ENCODE data around the gene SULT2B1.

SULT2B1 gene

GRCh38 chr19:48633148-48634035 is 81.4 kb downstream of the SULT2B1 start:
- no peak for DNase-seq

DNA sequence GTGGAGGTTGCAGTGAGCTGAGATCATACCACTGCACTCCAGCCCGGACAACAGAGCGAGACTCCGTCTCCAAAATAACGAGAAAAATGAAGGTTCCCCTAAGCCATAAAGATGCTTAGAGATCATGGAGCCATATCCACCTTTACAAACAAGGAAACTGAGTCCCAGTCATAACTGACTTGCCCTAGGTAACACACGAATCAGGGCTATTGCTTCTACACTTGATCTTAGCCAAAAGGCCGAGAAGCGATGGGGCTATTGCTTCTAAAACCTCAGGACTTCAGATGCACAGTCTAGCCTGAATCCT is 82.0 kb downstream of the SULT2B1 start:
- DNase-seq, result no peak

DNA sequence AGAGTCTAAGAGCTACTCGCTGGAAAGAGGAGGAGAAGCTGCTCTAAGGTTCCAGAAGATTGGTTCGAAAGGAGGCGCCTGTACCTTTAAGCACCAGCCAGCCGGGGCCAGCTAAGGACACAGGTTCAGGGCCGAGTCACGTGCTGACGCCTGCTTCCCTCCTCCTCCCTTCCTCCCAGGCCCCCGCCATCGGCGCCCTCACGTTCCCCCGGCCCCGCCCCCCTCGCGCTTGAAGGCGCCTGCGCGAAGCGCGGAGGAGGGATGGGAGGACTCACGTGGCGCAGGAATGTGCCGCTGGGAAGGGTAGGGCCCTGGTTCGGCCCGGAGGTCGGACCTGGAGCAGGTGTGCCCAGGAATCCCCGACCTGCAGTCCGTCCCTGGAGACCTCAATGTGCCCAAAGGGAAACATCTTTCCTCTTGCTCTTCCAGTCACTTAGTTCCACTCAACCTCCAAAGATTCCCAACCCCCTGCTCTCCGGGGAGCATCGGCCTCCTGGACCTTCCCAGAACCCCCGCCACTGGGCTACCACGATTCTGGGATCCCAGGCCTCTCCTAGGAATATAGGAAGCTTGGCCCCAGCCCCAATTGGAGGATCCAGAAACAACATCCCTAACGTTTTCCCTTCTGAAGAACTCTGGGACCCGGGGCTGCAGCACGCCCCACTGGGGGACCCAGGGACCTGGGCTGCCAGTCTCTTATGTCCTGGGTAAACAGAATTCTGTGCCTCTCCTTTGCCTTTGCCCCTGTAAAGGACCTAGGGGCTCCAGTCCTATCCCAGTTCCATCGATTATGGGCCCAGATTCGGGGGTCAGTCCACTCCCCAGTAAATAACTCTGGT is 82.7 kb downstream of the SULT2B1 start:
- DNase-seq, result peak; percentile 54 to 97 (median 89)

- DNase-seq, result peak in 47 of 56 donors; percentile 9 to 81 (median 49)
These were observed 83.4 kb downstream of the SULT2B1 start for GRCh38 chr19:48635263-48635965.

GRCh38 chr19:48635966-48636858 is 84.2 kb downstream of the SULT2B1 start:
- peak in 37 of 56 donors; percentile 17 to 70 (median 47) for DNase-seq

DNA sequence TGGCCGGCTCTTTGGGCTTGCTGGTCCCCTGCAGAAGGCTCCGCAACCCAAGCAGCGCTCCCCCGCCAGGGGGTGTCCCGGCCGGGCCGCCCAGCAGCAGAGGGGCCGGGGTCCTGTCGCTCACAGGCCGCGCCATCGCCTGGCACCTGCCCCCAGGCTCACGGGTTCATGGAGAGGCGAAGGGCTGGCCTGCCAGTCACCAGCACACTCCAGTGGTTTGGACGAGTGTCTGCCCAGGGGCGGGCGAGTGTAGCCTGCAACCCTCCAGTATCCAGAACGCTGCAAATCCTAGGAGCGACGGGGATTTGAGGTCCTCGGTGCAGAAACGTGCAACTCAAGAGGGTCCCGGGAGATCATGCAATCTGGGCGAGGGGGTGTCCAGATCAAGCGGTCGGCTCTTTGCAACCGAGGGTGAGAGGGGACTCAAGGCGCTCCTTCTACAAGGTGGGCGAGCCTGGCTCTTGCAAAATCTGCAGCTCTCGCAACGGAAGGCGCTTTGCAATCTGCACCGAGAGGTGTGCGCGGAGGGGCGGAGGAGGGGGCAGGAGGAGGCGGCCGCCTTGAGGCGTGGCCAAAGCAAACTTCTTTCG is 85.0 kb downstream of the SULT2B1 start, which contains the start of gene DBP:
DBP (minus strand) TSS at position 521 of the 590 bp plus-strand sequence; CDS start at position 136, 385 bp downstream.
- peak in 21 of 56 donors; percentile 45 to 80 (median 67) for DNase-seq

GRCh38 chr19:48637449-48637947 is 85.5 kb downstream of the SULT2B1 start:
- peak; percentile 91 to 100 (median 99) for DNase-seq

- peak; percentile 46 to 96 (median 85) for DNase-seq
These were observed 86.2 kb downstream of the SULT2B1 start for GRCh38 chr19:48637948-48638830.

DNA sequence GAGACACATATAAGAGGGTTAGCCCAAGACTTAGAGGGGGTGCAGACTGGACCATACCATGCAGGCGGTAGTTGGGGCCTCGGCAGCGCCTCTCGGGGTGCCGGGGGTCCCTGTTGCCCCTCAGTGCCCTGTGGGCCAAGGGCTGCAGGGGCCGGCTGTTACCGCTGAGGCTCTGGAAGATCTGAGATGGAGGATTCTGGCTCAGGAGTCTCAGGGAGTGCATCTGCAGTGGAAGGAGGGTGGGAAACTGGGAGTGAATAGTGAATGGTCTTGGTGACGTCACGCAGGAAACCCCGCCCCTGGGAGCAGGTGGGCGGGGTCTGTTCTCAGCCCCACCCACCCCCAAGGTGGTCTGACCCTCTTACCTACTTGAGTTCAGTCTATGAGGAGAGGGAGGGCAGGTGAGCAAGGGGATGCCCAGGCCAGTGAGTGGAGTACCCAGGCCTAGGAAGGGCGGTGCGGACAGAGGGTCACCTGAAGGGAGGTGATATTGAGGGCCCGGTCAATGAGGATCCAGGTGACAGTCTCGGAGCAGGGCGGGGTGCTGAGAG is 86.9 kb downstream of the SULT2B1 start:
- DNase-seq, result peak in 4 of 56 donors; percentile 20 to 39 (median 32)

- DNase-seq, result no peak
These were observed 87.8 kb downstream of the SULT2B1 start for GRCh38 chr19:48639483-48640375.

DNA sequence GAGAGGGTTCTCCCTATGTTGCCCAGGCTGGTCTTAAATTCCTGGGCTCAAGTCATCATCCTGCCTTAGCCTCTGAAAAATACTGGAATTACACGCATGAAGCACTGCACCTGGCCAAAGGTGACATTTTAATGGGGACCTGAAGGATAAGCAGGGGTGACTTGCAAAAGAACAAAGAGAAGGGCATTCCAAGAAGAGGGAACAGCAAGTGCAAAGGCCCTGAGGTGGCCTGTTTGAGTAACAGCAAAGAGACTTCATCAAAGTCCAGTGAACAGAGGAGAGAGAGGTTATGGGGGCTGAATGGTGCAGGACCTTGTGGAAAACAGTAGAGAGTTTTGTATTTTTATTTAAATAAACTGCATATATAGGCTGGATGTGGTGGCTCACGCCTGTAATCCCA is 89.9 kb downstream of the SULT2B1 start:
- no peak for DNase-seq

DNA sequence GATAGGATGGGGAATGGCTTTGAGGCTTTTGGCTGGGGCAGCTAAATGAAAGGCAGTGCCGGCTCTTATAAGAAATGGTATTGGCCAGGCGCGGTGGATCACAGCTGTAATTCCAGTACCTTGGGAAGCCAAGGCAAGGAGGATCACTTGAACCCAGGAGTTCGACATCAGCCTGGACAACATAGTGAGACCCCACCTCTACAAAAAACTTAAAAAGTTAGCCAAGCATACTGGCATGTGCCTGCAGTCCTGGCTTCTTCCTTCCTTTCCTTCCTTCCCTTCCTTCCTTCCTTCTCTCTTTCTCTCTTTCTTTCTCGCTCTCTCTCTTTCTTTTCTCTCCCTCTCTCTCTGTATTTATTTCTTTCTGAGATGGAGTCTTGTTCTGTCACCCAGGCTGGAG is 90.9 kb downstream of the SULT2B1 start:
- DNase-seq, result no peak

GRCh38 chr19:48644355-48644754 is 92.4 kb downstream of the SULT2B1 start:
- peak in 3 of 56 donors; percentile 22 to 52 (median 43) for DNase-seq

DNA sequence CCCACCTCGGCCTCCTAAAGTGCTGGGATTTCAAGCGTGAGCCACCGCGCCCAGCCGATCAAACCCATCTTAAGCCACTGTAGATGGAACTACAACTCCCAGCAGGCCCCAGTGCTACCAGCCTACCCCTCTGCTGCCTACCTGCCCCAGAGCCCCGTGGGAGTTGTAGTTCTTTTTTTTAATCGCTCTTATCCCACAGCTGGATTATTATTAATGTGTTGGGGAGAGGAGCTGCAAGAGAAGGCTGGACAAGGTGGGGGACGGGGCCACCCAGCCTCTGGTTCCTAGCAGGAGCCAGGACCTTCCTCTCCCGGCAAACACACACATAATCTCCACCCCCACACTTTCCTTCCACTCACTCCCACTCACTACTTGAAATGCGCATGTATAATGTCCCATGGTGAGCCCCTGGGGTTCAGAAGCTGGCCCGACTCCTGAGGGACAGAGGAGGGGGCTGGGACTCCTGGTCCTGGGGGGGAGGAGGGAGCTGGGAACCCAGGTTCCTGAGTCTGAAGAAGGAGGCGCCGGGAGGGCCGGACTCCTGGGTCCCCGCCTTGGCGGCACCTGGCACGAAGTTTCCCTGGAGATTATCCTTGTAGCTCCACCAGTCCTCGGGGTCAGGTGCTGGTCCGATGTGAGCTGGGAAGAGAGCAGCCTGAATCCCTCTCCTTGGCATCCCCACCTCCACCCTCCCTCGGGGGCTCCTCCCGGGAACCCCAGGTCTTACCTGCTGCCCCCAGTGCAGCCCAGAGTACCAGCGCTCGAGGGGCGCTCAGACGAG is 93.1 kb downstream of the SULT2B1 start:
- DNase-seq, result peak in 55 of 56 donors; percentile 26 to 90 (median 72)

DNA sequence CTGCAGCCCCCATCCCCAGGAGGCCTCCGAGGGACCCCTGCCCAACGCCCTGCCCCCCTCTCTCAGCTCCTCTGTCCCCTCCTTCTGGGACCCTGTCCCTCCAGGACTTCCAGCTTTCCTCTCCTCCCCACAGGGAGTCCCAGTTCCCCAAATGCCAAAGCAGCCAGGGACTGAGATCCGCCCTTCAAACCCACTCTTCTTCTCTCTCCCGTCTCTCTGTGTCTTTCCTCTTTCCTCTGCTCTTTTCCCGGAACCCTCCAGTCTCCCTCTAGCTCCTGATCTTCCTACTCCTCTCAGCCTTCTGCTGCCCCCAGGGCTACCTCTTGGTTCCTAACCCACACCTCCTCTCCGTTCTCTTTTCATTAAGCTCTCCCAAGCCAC is 93.6 kb downstream of the SULT2B1 start:
- peak in 6 of 56 donors; percentile 39 to 67 (median 46) for DNase-seq

- peak in 54 of 56 donors; percentile 62 to 93 (median 87) for DNase-seq
These were observed 94.2 kb downstream of the SULT2B1 start, which contains the start of gene CA11 for GRCh38 chr19:48646001-48646721. TSS of gene CA11 (minus strand) at chr19:48646187. CDS start at chr19:48645632, 555 bp downstream.

Measured in nucleus accumbens (tissue), 56 donors.